Stimulated activated CD4-positive, alpha-beta T cell treated with anti-CD3 and anti-CD28 coated beads, Interleukin-15, amount 100 ng/mL, for 24 hours (primary cell): ENCODE measurements around the gene PODXL.
"Not testable (repeated sequence)": the region's sequence is repeated elsewhere in the genome, so short reads cannot be mapped to it uniquely, and the experiment has no call there.

Experiments
- DNase-seq: peaks from one replicate; pipeline ENCODE4 v3.0.0-alpha.2; 2020

Gene PODXL

DNA sequence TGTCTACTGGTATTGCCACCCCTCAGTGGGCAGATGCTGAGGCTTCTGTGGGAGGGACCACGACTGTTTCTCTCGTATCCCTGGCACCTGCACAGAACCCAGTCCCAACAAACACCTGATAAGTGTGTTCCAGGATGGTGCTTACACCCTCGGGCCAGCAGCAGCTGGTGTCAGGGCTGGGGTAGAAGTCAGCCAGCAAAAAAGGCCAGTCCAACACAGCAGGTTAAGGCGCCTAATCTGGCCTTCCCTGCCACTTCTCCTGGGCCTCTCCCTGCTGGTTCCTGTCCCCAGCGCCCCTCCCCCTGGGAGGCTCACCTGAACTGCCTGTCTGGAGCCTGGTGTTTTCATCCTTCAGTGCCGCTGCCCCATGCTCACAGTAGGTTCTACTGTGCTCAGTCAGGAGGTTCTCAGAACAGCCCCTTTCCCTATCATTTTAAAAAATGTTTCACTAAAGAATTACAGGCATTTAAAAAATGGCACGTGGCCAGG lies 20.0 kb downstream of the PODXL start:
- DNase-seq = no peak

DNA sequence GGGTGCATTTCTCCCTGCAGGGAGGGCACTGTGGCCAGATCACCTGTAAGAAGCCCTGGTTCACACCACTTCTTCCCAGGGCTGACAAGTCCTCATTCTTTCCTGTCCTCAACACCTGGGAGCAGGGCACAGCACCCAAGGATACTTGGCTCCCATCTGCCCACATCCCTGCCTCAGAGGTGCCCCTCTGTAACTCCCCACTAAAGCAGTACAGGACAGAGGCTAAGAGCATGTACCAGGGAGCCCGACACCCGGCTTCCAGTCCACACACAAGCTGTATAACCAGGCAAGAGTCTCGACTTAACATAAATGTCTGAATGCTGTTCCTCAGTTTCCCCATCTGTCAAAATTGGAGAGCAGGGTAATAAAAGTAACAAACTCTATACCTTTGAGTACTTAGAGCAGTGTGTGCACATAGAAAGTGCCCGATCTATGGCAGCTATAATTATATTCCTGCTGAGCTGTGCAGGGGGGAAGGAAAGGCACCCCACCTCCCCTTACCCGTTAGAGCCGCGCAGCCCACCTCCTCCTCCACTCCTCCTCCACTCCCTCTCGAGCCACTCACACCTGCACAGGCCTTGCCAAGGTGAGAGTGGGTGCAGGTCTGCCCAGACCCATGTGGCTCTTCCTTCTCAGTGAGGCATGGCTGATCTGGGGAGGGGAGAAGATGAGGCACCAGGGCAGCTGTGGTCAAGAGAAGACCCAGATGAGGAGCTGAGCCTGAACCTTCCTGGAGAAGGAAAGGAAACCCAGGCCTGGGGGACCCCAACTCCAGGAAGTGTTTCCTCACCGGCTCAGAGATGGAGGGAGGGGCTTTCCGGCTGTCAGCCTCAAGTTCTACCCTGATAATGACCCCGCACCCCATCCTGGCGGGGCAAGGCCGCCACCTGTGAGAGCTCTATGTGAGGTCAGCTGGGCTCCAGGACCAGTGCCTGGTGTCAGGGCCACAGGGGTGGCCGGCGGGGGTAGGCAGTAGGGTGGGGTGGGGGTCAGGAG lies 22.6 kb downstream of the PODXL start:
- no peak for DNase-seq

DNA sequence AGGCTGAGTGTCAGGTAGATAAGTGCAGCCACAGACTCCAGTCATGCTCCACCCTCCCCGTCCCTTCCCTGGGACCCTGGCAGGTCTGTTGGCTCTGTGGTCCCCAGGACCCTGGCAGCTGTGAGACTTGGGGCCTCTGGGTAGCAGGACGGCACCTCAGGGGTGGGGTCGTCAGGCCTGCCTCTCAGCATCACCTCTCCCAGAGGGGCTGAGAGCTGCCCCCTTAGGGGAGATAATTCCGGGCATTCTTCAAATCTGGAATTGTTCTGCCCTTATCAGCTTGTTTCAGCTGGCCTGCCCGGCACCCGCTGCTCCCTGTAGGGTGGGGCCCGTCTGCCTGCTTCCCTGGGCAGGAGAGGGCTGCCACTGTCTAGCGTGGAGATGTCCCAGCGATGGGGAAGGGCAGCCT lies 23.3 kb downstream of the PODXL start:
- DNase-seq = no peak

DNA sequence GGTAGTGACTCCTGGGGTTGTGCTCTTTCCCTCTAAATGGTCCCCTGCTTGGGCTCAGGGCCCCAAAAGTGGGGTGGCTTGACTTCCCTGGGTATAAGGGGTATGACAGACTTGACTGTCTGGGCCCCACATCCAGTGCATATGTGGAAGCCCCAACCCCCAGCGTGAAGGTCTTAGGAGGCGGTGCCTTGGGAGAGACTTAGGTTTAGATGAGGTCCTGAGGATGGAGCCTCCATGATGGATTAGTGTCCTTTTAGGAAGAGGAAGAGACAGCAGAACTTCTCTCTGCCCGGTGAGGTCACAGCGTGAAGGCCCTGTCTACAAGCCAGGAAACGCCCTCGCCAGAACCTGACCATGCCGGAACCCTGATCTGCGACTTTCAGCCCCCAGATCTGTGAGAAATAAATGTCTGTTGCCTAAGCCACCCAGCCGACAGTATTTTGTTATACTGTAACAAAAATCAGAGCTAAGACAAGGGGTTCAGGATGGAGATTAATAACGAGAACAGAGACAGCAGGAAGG lies 23.8 kb downstream of the PODXL start:
- no peak for DNase-seq

DNA sequence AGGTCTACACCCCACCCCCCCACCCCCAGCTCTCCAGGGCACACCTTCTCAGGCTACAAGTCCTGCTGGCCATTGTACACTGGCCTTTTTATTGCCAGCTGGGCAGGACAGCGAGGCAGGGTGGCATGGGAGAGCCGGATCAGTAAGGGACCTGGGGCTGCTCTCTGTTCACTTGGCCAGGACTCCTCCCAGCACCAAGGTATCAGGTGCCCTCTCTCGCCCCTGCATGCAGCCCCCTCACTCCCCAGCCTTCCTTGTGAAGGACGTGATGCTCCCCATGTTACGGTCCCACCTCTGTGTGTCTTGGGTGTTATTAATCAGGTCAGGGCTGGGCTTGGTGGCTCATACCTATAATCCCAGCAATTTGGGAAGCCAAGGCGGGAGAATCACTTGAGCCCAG lies 26.3 kb downstream of the PODXL start:
- DNase-seq = no peak

DNA sequence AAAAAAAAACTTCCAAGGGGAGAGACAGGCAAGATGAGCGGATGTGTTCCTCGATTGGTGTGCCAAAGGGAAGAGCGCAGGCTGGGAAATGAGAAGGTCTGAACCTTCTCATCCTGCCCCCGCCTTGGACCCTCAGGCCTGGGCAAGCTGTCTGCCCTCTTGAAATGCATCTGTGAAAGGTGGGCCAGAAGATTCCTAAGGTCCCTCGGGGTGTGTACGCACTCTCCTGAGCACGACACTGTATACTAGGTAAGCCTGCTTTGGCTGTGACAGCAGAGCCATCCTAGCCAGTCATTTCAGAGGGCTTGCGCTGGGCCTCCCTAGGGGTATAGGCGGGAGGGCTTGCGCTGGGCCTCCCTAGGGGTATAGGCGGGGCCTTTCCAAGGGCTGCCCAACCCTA lies 26.8 kb downstream of the PODXL start:
- no peak for DNase-seq

DNA sequence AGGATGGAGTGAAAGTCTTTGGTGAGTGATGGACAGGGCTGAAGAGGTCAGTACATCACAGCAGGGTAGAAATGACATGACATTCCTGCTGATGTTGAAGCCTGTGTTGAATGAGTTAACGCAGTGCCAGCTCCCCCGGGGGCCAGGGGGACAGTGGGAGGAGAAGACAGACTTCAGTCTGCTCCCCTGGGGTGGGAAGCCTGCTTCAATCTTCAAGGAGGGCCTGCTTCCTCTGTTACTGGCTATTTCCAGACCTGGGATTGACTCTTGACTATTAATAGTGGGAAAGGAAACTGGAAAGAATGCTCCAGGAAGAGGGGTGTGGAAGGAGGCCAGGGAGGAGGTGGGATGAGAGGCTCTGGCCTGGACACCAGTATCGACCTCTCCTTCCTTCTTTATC lies 27.2 kb downstream of the PODXL start:
- DNase-seq = no peak

DNA sequence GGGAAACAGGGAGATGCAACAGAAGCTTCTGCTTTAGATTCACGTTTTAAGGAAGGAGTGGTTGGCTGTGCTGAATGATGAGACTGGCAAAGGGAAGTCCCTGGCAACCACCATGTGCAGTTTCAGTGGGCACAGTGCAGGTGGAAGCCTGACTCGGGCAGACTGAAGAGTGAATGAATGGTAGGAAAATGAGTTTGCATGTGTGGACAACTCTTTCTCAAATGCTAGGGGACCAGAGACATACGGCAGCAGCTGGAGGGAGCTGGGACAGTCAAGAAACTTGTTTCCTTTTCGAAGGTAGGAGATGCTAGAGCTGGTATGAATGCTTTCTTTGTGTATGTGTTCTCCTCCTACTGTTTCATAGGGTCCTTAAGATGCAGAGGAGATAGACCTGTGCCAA lies 29.0 kb downstream of the PODXL start:
- DNase-seq = no peak

DNA sequence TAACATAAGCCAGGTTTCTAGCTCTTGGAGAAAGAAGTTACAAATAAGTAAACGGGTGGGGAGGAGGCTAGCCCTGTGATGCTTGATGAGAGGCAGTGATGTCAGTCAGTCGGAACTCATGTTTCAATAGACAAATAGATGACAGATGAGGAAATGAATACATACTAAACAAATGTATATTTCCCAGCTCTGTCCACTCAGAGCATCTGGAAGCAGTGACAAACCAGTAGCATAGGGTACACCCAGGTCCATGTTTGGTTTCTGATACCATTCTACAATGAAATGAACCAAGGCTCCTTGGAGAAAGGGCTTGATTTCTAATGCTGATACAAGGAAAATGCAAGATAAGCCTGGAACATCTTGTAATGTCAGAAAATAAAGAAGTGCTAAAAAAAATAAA lies 30.6 kb downstream of the PODXL start:
- DNase-seq = no peak

DNA sequence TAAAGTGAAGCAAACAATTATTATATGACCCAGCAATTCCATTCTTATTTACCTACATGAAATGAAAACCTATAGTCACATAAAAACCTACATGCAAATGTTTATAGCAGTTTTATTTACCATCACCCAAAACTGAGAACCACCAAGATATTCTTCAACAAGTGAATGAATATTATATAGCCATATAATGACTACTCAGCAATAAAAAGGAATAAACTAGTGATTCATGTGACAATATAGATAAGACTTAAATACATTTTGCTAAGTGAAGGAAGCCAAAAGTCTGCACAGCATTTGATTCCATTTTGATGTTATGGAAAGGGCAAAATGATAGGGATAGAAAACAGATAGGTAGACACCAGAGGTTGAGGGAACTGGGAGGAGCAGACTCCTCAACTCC lies 31.7 kb downstream of the PODXL start:
- no peak for DNase-seq

DNA sequence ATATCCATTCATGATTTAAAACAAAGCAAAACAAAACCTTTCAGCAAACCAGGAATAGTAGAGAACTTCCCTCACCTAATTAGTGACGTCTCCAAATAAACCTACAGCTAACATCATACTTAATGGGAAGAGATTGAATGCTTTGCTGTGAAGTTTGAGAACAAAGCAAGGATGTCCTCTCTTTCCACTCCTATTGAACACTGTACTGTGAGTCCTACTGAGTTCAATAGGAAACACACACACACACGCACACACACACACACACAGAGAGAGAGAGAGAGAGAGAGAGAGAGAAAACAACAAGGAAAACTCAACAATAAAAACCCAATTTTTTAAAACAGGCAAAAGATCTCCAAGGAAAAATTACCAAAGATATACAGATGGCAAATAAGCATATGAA lies 32.3 kb downstream of the PODXL start:
- no peak for DNase-seq

DNA sequence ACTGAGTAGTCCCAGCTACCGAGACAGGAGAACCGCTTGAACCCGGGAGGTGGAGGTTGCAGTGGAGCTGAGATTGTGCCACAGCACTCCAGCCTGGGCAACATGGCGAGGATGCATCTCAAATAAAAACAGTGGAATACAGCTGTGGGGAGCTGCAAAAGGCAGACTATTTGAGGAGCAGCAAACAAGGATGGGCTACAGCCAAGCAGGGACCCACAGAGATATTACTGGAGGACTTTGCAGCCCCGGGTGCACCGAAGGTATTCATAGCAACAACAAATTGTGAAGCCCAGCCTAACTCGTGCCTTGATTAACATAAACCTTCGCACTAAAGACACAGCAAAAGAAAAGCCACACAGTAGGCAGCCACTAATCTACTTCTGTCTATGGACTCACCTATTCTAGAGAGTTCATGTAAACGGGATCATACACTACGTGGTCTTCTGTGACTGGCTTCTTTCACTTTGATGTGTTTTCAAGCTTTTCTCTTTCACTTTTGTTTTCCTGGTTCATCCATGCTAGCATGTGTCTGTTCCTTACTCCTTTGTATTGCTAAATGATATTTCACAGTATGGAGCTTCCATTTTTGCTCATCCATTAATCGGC lies 34.0 kb downstream of the PODXL start:
- no peak for DNase-seq

DNA sequence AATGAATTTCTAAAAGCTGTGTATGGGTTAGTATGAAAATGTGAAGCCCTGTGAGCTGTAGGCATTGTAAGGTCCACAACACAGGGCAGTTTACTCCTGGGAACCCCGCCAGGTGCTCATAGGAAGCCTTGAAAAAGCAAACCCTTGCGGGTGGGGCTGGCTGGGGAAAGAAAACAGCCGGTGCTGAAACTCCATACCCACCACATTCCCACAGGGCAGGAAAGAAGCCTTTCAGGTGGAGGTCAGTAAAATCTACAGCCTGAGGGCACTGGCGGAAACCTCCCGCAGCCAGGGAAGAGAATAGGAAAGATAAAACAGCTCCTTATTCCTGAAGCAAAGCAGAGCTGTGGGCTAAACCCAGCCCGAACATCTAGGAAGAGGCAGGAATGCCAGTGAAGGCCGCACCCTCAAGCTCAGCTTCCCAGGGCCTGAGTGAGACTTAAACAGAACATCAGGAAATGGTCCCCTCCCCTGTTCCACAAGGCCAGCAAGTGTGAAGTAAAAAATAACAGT lies 34.7 kb downstream of the PODXL start:
- no peak for DNase-seq

DNA sequence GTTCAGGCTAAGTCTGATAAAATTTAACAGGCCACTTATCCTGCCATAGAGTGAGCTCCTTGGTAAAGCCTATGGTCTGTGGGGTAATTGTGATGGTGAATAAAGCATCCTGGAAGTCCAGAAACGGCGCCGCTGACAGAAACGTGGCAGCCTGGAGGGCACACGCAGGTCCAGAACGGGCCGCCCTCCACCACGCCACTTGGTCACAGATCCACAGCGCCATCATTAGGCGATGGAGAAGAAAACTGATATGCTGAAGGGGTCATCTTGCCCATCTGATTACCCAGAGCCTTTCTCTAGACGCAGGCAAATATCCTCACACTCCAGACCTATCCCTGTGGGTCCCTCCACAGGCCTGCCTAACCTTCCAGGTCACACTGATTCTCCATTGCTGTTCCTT lies 37.8 kb downstream of the PODXL start:
- no peak for DNase-seq

DNA sequence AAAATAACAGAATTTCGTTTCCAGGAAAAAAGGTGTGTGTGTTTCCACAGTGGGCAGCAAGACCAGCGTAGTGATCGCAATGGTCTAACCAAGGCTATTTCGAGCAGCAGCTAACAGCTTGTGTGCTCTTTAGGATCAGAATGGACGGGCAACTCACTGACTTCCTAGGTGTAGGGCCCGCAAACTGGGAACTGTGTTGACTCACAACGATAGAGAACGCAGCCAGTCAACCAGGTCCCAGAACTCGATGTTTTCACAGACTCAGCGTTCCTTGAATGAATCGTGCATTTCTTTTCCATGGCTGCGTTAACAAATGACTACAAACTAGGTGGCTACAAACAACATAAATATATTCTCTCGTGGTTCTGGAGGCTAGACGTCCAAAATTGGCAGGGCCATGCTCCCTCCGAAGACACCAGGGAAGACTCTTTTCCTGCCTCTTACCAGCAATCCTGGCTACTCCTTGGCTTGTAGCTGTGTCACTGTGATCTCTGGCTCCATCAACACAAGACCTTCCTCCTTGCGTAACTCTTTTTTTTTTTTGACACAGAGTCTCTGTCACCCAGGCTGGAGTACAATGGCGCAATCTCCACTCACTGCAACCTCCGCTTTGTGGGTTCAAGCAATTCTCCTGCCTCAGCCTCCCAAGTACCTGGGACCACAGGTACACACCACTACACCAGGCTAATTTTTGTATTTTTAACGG lies 39.1 kb downstream of the PODXL start:
- no peak for DNase-seq

DNA sequence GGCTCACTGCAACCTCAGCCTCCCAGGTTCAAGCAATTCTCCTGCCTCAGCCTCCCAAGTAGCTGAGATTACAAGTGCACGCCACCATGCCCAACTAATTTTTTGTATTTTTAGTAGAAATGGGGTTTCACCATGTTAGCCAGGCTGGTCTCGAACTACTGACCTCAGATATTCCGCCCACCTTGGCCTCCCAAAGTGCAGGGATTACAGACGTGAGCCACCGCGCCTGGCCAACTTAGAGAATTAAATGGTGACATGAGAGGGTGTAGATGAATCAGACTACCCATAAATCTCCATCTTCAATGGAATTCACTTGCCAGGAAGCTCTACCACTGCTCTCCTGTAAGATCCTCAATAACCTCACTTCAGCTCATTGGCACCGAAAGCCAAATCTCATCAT lies 41.0 kb downstream of the PODXL start:
- not testable (repeated sequence) for DNase-seq

DNA sequence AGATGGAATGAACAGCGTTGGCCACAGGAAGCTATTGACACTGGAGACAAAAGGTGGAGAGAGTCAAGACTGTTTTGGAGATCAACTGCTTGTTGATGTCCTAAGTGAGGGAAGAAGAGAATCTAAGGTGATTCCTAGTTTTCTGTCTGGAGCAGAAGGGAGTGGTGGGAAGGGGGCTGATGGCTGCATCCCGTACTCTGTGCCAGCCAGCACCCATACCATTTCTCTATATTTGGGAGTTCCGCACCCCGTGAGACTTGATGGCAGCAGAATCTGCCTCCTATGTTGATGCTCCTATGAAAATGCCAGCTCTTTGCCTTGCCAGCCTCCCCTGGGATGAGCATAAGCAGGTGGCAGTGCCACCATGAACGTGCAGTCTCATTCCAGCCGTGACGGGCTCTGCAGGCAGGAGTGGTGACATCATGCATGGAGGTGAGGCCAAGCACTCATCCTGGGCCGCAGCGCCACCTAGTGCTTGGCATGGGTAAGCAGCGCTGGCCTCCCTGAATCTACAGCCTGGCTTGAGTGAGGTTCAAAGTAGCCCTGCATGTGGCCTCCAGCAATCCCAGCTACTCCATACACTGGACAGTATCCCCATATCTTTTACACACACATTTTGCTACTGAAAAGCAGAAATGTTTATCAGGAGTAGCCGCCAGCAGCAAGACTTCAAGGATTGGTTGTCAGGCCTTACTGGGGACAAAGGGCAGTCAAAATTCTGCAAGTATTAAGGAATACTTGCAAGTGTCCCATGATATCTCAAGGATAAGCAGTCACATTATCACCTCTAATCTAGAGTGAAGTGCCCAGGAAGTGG lies 43.0 kb downstream of the PODXL start:
- peak; percentile 89 for DNase-seq

DNA sequence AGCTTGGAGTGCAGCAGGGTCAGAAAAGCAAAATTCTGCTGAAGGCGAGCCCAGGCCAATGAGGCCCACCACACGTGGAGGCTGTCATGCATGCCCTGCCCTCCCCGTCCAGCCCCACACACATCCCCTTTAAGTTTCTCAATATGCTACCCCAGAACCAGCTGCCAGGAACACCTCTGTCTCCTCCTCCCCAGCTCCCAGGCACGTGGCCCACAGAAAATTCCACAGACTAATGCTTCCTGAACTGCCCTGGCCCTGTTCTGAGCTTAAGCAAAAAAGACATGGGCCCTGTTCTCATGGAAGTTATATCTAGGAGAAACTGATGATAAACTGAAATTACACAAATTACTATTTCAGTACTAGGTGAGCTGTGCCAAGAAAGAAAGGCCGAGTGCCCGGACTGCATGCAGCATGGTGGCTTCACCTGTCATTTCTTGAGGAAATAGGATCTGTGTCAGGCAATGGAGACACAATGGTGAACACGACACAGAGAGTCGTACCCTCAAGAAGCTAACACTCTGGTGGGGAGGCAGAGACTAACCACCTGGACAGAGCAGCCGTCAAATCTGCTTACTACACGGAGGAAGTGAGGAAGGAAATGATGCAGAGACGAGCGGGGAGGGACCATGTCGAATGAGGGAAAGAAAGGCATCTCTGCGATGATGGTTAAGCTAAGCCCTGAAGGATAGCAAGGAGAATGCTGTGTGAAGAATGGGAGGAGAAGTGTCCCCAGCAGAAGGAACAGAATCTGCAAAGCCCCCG lies 44.5 kb downstream of the PODXL start:
- DNase-seq = no peak

DNA sequence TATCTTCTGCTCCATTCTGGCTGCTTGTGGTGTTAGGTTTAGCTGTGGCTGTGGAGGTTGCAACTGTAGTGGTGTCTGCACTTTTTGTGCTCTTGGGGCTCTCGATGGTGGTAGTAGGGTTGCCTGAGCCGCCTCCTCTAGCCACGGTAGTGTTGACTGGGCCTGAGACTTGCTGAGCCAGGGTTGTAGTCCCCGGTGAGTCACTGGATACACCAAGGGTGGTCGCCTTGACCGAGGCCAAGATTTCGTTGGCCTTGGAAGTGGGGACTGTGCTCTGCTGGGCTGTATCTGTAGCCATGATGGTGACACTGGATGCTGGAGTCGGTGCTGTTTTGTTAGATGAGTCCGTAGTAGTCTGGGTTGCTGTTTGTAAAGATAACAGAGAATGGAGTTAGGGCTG lies 45.4 kb downstream of the PODXL start:
- no peak for DNase-seq

DNA sequence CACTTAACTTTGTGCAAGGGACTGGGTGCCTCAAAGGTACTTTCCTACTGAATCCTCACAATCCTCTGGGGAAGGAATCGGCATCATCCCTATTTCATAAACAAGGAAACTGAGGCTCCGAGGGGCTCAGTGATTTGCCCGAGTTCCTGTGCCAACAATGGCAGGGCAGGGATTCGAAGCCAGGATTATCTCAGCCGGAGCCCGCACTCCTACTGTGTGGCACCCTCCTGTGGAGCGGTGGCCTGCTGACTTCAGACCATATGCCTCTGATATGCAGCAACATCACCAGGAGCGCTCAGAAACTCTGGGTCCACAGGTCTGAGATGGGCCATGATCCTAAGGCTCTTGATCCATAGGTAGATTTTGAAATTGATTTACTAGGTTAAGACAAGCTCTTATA lies 46.6 kb downstream of the PODXL start:
- DNase-seq = no peak

DNA sequence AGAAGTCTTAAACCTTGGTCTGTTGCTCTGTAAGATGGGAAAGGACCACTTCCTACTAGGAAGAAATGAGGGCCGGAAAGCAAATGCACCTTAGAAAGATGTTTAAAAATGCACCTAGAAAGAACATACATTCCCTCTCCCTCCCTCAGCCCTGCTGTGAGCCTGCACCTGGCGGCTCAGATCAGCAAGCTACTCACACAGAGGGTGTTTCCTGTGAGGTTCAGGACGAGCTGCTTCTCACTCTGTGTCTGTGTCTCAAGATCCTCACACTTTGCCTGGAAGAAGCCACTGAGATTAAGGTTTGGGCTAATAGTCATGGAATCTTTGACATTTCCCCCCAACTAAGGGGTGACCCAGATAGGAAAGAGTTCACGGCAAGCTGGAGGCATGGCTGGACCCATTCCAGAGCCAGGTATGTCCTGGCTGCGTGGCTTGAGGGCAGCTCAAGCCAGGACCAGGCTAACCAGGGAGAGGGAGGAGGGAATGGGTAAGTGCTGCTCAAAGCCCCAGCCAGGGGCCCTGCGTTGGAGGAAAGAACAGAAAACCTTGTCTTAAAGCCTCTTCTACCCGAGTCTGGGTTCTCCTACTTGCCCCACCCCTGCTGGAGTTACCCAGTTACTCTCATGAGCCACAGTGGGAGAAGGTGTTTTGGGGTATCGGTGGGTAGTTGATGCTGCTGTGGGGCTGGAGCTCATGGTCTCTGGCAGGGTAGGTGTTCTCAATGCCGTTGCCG lies 47.5 kb downstream of the PODXL start:
- no peak for DNase-seq
